GM19238 (cell line): Measurements from ENCODE around the gene ADCY4.
"Not testable (repeated sequence)": the region's sequence is repeated elsewhere in the genome, so short reads cannot be mapped to it uniquely, and the experiment has no call there.

Experiments used
- DNase-seq: peaks from one replicate; pipeline ENCODE4 v3.0.0; 2011; ENCODE audit warnings: low spot score; ENCODE audit not compliant: insufficient read length

Gene ADCY4

GRCh38 chr14:24334431-24335291, at the start of gene ADCY4:
TSS of gene ADCY4 (minus strand) at chr14:24335071. CDS start at chr14:24334652, 419 bp downstream.
- DNase-seq: no peak

- DNase-seq: no peak
These were observed 49.3 kb upstream of the ADCY4 start for GRCh38 chr14:24384169-24384568.

DNA sequence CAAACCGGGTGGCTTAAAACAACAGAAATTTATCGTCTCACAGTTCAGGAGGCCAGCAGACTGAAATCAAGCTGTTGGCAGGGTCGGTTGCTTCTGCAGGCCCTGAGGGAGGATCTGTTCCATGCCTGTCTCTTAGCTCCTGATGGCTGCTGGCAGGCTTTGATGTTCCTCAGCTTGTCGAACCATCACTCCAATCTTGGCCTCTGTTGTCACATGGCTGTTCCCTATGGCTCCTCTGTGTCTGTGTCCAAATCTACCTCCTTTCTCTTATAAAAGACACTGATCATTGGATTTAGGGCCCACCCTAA, 47.1 kb upstream of the ADCY4 start:
- no peak for DNase-seq

DNA sequence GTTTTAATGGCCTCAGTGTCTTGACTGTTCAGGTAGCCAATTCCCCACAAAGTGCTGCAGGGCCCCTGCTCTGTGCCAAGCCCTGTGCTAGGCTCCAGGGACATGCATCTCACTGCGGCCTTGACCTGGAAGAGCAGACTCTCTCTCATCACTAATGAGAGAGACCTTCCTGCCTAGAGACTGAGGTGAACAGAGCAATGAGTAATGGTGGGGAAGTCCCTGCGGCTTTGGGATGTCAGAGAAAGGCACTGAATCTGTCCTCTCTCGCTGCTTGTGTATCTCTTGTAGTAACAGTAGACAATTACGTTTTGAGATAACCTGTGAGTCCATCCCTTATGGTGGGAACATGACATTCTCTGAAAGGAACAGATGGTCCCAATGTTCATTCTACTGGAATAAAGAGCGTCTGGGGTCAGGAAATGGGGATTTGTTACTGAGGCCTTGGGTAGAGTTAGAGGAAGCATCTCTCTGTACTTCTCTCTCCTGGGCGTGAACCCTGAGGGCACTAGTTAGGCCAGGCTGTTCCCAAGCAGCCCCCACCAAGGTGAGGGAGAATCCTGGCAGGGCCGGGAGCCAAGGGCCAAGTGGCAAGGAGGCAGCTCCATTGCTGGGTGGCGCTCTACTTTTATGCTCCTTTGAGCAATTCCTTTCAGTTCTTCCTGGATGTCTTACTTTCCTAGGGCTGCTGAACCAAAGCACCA, 46.6 kb upstream of the ADCY4 start:
- DNase-seq: no peak

DNA sequence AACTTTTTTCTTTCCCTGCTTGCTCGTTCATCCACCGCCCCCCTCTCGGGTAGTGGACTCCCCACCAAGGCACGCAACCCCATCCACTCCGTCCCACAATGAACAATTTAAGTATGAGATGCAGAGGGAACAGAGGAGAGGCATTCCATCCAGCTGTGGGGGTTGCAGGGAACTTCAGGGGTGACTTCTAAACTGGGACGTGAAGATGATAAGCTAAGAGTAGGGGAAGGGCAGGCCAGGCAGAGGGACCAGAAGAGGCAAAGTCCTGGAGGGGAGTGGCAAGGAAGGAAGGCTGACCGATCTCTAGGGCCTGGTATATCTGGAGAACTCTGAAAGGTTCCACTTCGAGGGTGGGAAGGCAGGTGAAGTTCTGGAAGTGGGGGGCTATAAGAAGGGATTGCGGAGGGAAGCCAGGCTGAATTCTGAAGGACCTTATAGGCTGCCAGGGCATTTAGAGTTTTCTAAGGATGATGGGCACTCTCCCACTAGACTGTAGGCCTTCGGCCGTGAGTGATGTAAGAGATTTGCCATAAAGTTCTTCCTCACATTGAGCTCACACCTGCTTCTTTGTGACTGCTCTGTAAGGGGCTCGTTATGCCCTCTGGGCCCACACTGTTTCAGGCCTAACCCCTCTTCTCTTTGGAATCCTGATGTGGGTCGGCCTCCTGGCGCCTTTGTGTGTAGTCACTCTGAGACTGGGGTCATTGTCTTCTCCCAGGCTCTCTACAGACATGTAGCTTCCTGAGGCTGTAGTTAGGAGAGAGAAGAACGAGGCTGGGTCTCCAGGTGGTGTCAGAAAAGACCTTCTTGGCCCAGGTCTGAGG, 45.2 kb upstream of the ADCY4 start:
- no peak for DNase-seq

- no peak for DNase-seq
These were observed 44.4 kb upstream of the ADCY4 start for GRCh38 chr14:24378981-24379906.

GRCh38 chr14:24378327-24378726, 43.5 kb upstream of the ADCY4 start:
- no peak for DNase-seq

GRCh38 chr14:24377657-24378056, 42.8 kb upstream of the ADCY4 start:
- DNase-seq: no peak

DNA sequence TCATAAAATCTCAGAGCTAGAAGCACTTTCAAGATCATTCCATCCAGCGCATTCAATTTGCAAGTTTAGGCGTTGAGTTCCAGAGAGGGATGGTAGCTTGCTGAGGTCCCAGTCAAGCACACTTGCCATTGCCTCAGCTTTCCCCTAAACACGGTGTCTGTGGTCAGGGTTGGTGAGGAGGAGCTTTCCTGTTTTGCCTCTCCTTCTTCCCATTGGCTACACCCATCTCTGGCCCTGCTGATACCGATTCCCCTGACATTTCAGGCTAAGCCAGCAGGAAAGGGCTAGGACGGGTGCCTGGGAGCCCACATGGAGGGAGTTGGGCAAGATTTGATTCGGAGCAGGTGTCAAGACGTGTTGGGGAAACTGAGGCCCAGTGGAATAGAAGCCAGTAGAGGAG, 42.3 kb upstream of the ADCY4 start:
- DNase-seq: no peak

DNA sequence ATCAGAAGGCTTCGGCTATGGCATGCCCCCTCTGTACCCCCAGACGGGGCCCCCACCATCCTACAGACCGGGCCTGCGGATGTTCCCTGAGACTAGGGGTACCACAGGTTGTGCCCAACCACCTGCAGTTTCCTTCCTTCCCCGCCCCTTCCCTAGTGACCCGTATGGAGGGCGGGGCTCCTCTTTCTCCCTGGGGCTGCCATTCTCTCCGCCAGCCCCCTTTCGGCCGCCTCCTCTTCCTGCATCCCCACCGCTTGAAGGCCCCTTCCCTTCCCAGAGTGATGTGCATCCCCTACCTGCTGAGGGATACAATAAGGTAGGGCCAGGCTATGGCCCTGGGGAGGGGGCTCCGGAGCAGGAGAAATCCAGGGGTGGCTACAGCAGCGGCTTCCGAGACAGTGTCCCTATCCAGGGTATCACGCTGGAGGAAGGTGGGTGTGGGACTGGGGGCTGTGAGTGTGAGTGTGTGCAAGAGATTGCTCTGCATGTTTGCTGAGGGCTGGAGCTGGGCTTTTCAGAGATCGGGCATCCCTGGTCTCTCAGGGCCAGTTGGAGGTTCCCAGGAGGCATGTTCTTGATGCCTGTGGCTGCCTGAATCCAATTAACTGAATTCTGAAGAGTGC, 41.7 kb upstream of the ADCY4 start:
- DNase-seq: no peak

- no peak for DNase-seq
These were observed 38.0 kb upstream of the ADCY4 start for GRCh38 chr14:24372701-24373416.

GRCh38 chr14:24371605-24372004, 36.7 kb upstream of the ADCY4 start:
- DNase-seq: not testable (repeated sequence)

- DNase-seq: no peak
These were observed 35.9 kb upstream of the ADCY4 start for GRCh38 chr14:24370748-24371147.

DNA sequence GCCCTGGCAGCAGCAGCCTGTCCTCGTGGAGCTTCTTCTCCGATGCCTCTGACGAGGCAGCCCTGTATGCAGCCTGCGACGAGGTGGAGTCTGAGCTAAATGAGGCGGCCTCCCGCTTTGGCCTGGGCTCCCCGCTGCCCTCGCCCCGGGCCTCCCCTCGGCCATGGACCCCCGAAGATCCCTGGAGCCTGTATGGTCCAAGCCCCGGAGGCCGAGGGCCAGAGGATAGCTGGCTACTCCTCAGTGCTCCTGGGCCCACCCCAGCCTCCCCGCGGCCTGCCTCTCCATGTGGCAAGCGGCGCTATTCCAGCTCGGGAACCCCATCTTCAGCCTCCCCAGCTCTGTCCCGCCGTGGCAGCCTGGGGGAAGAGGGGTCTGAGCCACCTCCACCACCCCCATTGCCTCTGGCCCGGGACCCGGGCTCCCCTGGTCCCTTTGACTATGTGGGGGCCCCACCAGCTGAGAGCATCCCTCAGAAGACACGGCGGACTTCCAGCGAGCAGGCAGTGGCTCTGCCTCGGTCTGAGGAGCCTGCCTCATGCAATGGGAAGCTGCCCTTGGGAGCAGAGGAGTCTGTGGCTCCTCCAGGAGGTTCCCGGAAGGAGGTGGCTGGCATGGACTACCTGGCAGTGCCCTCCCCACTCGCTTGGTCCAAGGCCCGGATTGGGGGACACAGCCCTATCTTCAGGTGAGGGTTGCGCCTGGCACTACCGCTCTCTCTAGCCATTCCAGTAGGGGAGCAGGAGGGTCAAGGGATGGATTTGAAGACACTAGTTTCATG, 35.2 kb upstream of the ADCY4 start:
- no peak for DNase-seq

- no peak for DNase-seq
These were observed 34.6 kb upstream of the ADCY4 start for GRCh38 chr14:24369463-24369862.

GRCh38 chr14:24368562-24369252, 33.8 kb upstream of the ADCY4 start:
- DNase-seq: no peak

DNA sequence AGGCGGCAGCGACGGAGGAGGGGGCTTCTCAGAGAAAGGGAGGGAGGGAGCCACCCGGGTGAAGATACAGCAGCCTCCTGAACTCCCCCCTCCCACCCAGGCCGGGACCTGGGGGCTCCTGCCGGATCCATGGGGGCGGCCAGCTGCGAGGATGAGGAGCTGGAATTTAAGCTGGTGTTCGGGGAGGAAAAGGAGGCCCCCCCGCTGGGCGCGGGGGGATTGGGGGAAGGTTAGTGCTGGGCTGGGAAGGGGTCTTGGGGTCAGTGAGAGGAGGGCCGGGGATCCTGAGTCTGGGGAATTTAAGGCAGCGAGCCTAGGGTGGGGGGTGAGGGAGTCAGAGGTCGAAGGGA, 33.3 kb upstream of the ADCY4 start:
- DNase-seq: no peak

GRCh38 chr14:24367514-24368211, 32.8 kb upstream of the ADCY4 start, which contains the start of gene NFATC4:
TSS of gene NFATC4 (plus strand) at chr14:24368184. CDS start at chr14:24368341, 157 bp downstream.
- DNase-seq: peak; percentile 29
